Transverse colon (tissue), 4 donors: ENCODE results near the gene PCGF1. TPM values are rescaled to one million over a fixed set of nuclear protein-coding genes. Genes with fewer than 3 reads are reported as not detected.

Source experiments
- DNase-seq: peaks from one replicate; pipeline ENCODE4 v3.0.0-alpha.2; 2019
- H3K27ac ChIP-seq, 4 donors: fragments of 200-600 bp; sonication (generic); 2 replicates each; pipeline ENCODE4 v1.5.1; 2016 to 2018; ENCODE audit warnings: inconsistent platforms in 4 of 4
- H3K27me3 ChIP-seq: fragments of 200-600 bp; sonication (generic); 2 replicates; pipeline ENCODE4 v1.5.1; 2017; ENCODE audit warnings: inconsistent platforms
- H3K36me3 ChIP-seq, 4 donors: fragments of 200-600 bp; sonication (generic); 2 replicates each; pipeline ENCODE4 v1.5.1; 2017 to 2019; ENCODE audit warnings: inconsistent platforms in 4 of 4
- H3K4me1 ChIP-seq, 4 donors: fragments of 200-600 bp; sonication (generic); 2 replicates each; pipeline ENCODE4 v1.5.1; 2017 to 2020; ENCODE audit warnings: inconsistent platforms in 4 of 4
- H3K4me3 ChIP-seq, 4 donors: fragments of 200-600 bp; sonication (generic); 1 replicate in 1 of 4; 2 replicates in 3 of 4; pipeline versions ENCODE4 v1.5.1 to v1.6.1; 2017 to 2019; ENCODE audit warnings: inconsistent platforms in 4 of 4
- H3K9me3 ChIP-seq, 2 donors: fragments of 200-600 bp; sonication (generic); 2 replicates each; pipeline ENCODE4 v1.5.1; 2017 to 2019; ENCODE audit warnings: inconsistent platforms in 2 of 2
- CTCF ChIP-seq, 5 experiments: fragments of 200-600 bp in 3 of 5; fragments of 450-650 bp in 2 of 5; sonication (generic) in 3 of 5; IDR thresholded peaks; 1 replicate in 2 of 5; 2 replicates in 3 of 5; pipeline ENCODE4 v1.5.1; 2016 to 2017; ENCODE audit warnings: antibody characterized with exemption in 5 of 5, inconsistent platforms in 3 of 5, mild to moderate bottlenecking in 2 of 5, moderate library complexity in 1 of 5
- EP300 ChIP-seq: sonication (generic); formaldehyde crosslinking; IDR thresholded peaks from one replicate; pipeline ENCODE4 v1.6.1; 2017; ENCODE audit warnings: antibody characterized with exemption, low read depth
- POLR2A ChIP-seq: fragments of 450-650 bp; IDR thresholded peaks from one replicate; pipeline ENCODE4 v1.6.1; 2016; ENCODE audit warnings: antibody characterized with exemption, mild to moderate bottlenecking, moderate library complexity
- POLR2AphosphoS5 ChIP-seq, 3 donors: sonication (generic); formaldehyde crosslinking; IDR thresholded peaks; one replicate each; pipeline ENCODE4 v1.6.1; 2016; ENCODE audit warnings: antibody characterized with exemption in 3 of 3
- WGBS, 2 donors: methylation state at CpG; one replicate each; pipeline ENCODE4 v1.1.5; 2018; ENCODE audit warnings: low coverage in 1 of 2; 5-methylcytosine and 5-hydroxymethylcytosine counted together
- in situ Hi-C, 4 donors: fragments of 200-750 bp; cut with MboI; loops; one replicate each; pipeline versions ENCODE4 v1.15.0 to v1.15.1; 2017; ENCODE audit warnings: low sequenced_read_pairs in 3 of 4, low pct_ligation_motif_present in 1 of 4, low pct_unique_long_range_greater_than_20kb in 1 of 4
- intact Hi-C: fragments of 100-400 bp; cut with DNase I; formaldehyde crosslinking; loops from one replicate; pipeline ENCODE4 v1.15.1; 2023; ENCODE audit warnings: low total_unique reads
- total RNA-seq, 4 donors: library from RNA; depleted of rRNA; stranded (reverse); fragments of >200 nt; gene quantifications; one replicate each; pipeline ENCODE4 v1.1.0, GENCODE V29; 2016

Gene PCGF1
- total RNA-seq, 4 donors from 2014 or later, result 3.7 to 23.9 (median 19.3) TPM

- intact Hi-C loops, result no loop called here
- TF ChIP-seq CTCF (IDR thresholded peaks at IDR 0.05) (no peak), POLR2A (no peak), POLR2AphosphoS5 (IDR thresholded peaks at IDR 0.05) (no peak), EP300 (no peak)
- H3K27ac ChIP-seq, result no peak overlapping the region
- peaks cover 0 to 15% (median 7%) of the 10 kb centered on the region in 4 donors for H3K36me3 ChIP-seq
- peaks cover 37% of the 10 kb centered on the region for H3K27me3 ChIP-seq
- 70% methylated on average over 3 of the region's 3 CpGs; no CpG with 5 or more reads in 1 of the 2 donors for WGBS, 2 donors
- no peaks in the 10 kb centered on the region for H3K4me1 ChIP-seq
- in situ Hi-C loops, result no loop called here
- no peak overlapping the region for H3K4me3 ChIP-seq
- DNase-seq, result no peak
- H3K9me3 ChIP-seq, result no peaks in the 10 kb centered on the region
These were observed 15.0 kb upstream of the PCGF1 start for GRCh38 chr2:74522516-74522915.

- TF ChIP-seq POLR2AphosphoS5 (IDR thresholded peaks at IDR 0.05) (no peak), CTCF (IDR thresholded peaks at IDR 0.05) (no peak)
- H3K9me3 ChIP-seq, result no peaks in the 10 kb centered on the region
- in situ Hi-C loops, result no loop called here
- H3K36me3 ChIP-seq, result no peaks in the 10 kb centered on the region
- 80 to 86% methylated on average over 9 to 13 of the region's 13 CpGs for WGBS, 2 donors
- peak overlapping the region in 1 of 4 donors; percentile 39 for H3K4me3 ChIP-seq
- H3K4me1 ChIP-seq, result peaks cover 8 to 30% (median 27%) of the 10 kb centered on the region in 4 donors
- intact Hi-C loops, result no loop called here
- H3K27ac ChIP-seq, result no peak overlapping the region
- peaks cover 95% of the 10 kb centered on the region for H3K27me3 ChIP-seq
- DNase-seq, result no peak
These were observed 9.2 kb upstream of the PCGF1 start for GRCh38 chr2:74516650-74517049.

GRCh38 chr2:74515981-74516633 is 8.6 kb upstream of the PCGF1 start:
- peak overlapping the region in 2 of 4 donors; percentile 28 to 39 for H3K4me3 ChIP-seq
- peaks cover 8 to 30% (median 27%) of the 10 kb centered on the region in 4 donors for H3K4me1 ChIP-seq
- 10% methylated on average over 2 to 60 of the region's 72 CpGs for WGBS, 2 donors

More at GRCh38 chr2:74515981-74516633, 8.6 kb upstream of the PCGF1 start:
- in situ Hi-C loops, result no loop called here
- Histone ChIP-seq H3K9me3 (no peaks in the 10 kb centered on the region), H3K36me3 (no peaks in the 10 kb centered on the region), H3K27ac (no peak overlapping the region), H3K27me3 (peaks cover 100% of the 10 kb centered on the region)
- intact Hi-C loops, result no loop called here
- no peak for TF ChIP-seq POLR2AphosphoS5 (IDR thresholded peaks at IDR 0.05)
- TF ChIP-seq CTCF (IDR thresholded peaks at IDR 0.05), result no peak
- no peak for TF ChIP-seq POLR2A
- TF ChIP-seq EP300, result no peak
- peak; percentile 60 for DNase-seq
